HG03432 (cell line): ENCODE measurements around the gene SGMS2.

Experiments used
- ATAC-seq: cut with Tn5 transposase; IDR thresholded peaks from one replicate; pipeline ENCODE4 v1.9.1; 2021; ENCODE audit warnings: mild to moderate bottlenecking, moderate library complexity; ENCODE audit not compliant: unreplicated experiment

The SGMS2 gene

DNA sequence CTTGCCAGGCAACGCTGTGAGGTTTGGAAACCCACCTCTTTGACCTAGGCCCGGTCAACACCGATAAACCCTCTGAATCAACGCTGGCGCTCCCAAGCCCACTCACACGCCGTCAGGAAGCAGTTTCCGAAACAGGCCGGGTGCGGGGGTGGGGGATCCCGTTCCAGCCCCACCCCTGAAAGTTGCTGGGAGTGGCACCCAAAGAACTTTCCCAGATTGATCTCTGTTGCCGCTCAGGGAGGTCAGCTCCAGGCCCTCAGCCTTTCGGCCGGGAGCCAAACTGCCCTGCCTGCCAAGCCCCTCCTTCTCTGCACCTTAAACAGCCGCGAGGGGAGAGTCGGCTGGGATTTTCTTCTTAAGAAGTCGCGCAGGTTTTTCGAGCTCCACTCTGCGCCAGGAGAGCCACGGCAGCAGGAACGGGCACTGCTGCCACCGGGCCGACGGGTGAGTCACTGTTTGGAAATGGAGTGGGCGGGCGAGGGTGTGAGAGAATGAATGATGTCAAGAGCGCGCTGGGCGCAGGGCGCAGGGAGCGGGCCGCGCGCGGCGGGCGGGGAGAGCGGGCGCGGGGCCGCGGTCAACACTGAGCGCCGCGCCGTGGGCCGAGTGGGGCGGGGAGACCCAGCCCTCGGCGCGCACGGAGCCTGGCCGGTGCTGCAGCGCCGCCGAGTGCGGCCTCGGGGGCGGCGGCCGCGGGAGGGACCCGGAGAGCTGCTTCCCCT is at the start of gene SGMS2:
TSS of gene SGMS2 (plus strand) at position 583 of the 722 bp plus-strand sequence. CDS start 70,622 bp downstream, outside the sequence.
- peak; percentile 78 for ATAC-seq

DNA sequence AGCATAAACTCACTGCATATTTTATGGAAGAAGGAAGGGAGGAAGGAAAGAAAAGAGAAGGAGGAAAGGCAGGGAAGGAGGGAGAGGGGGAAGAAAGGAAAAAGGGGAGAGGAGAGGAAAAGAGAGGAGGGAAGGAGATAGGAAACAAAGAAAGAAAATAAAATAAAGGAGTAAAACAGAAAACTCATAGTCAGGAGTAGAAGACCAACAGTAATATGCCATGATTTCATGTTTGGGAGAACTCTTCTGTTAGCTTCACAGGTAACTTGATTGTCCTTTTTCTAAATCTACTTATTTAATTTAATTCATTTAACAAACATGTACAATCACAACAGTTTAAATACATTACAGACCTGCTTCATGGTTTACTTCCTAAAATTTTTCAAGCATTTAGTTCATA is 46.8 kb upstream of the SGMS2 start:
- ATAC-seq: no peak

DNA sequence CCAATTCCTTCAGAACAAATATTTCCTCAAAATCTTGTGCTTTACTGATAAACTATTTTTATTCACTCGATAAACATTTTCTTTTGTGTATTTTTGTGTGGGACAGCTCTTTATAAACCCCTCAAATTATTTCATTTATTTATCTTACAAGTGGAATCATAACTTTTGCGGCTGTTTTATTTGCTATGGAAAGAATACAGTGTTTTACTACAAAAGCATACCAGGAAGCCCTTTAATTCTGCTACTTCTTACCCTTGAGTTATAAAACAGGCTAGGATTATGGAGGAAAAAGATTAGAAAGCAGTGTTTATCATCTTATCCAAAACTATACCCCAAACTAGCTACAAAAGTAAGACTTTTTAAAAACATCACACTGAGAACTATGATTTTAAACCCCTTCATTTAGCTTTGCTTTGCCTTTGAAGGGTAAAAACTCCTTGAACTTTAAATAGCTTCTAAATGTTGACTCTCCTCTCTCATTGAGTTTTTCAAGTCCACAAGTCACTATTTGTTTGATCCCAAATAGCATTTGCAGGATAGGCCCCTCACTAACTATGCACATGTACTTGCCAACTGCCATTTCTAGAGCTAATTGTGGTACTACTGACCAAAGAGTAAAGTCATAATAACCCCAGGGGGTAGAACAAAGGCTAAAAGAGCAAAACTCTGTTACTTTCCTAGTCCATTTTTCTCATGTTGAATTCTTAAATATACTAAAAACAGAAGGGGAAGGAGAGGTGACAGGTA is 45.8 kb upstream of the SGMS2 start:
- no peak for ATAC-seq

DNA sequence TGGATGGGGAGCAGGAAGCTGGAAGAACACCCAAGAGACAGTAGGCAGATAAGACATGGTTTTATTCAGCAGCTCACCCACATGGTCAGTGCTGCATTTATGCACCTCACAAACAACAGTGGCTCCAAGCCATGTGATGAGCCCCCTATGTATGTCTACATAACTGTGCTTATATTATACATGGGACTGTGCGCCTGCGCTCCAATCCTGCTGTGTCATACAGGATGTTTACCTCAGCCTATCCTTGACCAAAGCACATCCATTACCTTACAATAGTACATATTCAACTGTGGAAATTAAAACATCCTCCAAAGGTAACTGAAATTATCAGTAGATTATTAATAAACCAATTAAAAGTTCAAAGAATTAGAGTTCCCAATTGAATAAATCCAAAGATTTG is 44.1 kb upstream of the SGMS2 start:
- no peak for ATAC-seq

DNA sequence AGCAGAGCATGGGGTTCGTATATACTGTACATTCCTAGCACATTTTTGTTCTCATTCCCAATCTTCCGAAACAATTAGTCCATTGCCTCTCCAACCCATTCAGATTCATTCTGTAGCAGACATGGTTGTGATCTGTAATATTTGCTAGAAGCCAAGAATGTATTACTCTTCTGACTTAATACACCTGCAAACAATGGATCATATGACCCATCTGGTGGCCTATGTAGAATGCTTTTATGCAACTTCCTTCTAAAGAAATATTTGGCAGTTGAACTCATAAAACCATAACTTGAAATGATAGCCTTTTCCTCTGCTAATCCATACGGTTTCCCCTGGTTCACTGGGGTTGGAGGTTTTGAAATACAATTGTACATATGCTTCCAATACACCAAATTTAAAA is 32.8 kb upstream of the SGMS2 start:
- ATAC-seq: no peak

DNA sequence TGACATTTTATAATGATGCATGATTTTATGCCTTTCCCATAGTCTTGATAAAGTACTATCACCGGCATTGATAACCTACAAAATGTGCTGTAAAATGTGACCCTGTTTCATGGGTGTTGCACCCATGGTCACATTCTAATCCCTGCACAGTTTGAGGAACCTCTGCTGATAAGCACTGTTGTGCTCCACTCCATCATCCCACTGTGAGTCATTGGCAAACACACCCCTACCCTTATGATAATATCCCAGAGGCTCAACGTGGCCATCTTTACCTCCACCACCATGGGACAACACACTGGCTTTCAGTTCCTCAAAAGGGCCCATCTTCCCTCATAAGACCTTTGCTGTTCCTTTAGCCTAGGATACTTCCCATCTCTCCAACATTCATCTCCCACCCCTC is 32.0 kb upstream of the SGMS2 start:
- ATAC-seq: no peak

DNA sequence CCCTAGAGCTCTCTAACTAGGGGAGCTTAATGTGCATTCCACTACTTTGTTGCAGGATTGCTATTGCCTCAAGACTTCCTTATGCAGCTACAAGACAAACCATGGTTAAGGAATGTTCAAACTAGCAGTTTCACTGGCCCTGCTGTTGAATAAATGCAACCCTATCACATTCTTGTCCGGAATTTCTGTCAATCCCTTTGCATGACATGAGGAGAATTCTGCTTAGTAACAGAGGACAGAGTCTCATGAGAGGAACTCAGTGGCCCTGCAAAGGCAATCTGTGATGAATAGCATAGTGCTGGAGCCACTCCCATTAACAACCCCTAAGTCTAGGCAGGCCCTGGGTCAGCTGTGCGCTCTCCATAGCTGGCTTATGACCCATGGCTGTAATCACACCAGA is 30.7 kb upstream of the SGMS2 start:
- ATAC-seq: no peak

DNA sequence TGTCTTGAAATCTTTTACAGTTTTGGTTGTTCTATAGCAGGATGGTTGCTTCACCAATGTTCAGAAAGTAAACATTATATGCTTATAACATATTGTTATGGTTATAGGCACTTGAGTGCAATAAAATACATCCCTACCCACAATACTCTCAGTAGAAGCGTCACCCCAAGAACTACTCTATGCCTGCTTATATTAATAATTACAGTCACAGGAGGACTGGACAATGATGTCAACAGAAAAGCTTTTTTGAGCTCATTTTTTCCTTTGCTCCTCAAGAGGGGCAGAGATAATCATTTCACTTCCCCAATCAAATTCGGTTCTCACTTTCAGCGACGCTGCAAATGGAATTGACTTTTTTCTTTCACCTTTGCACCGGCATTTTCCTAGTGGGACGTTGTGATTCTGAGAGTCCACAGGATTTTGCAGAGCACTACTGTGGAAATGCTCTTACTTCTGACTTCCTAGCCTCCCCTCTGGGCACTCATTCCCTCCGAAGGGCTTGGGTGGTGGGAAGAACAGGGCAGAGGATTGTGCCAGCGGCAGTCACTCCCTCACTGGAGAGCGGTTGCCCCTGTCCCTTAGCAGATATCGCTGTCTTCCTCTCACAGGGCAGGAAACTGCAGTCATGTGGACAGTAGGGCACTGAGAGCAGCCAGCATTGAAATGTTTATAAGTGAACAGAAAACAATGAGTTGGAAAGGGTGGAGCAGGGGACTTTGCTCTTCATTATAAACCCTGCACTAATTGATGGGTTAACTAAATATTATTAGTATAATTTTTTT is 24.9 kb upstream of the SGMS2 start:
- ATAC-seq: no peak

DNA sequence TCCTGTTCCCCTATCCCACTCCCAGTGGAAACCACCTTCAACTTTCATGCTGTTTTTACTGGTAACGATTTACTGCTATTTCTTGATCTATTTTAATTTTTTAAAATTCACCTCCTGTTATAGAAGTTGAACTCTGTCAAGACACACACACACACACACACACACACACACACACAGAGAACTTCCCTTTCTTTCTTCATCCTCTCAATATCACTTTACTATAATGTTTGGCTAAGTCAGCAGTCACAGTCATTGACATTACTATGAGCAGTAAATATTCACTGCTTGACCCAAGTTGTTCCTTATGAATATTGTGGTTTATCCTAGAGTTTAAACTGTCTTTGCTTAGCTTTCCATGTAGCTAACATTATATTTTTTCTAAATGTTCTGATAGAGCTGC is 24.0 kb upstream of the SGMS2 start:
- no peak for ATAC-seq

DNA sequence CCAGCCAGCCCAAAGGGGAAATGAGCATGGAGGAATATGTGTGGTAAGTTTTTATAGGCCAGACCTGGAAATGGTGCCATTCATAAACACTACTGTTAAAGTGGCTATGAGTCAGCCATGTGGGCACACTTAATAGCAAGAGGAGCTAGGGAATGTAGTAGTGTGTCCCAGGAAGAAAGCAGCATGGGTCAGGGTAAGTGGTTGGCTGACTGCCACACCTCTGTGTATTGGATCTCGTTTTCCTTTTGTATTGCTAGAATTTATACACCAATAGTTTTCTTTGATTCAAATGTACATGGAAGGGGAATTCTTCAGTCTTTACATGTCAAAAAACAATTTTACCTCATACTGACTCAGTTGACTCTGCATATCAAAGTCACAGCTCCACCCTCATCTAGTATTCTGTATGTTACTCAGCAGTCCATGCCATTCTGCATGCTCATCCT is 22.9 kb upstream of the SGMS2 start:
- no peak for ATAC-seq

DNA sequence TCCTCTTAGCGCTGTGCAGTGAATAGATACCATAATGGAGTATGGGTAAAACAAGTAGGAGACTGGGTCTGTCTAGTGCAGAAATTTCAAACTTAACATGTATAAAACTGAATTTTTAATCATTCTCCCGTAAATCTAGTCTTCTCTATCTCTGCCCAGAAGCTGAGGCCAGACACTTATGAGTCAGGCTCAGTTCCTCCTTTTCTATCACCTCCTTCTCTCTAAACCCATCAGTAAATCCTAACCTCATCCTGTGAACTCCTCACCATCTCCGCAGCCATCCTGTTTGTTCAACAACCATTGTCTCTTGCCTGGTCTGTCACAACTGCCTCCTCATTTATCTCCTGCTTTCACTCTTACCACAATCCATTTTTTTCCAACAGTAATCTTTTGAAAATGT is 19.8 kb upstream of the SGMS2 start:
- ATAC-seq: no peak

DNA sequence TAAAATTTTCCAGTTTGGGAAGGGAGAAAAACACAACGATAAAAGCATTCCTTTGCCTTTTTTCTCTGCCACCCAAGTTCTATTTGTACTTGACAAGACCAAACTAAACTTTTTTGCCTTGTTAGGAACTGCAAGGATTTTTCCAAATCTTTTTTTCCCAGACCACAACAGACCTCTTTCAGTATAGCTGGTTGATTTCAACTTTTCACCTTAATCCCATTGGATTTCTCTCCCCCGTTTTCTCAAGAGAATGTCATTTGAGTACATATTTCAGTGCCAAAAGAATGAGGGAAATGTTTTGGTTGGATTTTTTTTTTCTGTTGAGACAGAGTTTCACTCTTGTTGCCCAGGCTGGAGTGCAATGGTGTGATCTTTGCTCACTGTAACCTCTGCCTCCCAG is 18.5 kb upstream of the SGMS2 start:
- ATAC-seq: no peak

DNA sequence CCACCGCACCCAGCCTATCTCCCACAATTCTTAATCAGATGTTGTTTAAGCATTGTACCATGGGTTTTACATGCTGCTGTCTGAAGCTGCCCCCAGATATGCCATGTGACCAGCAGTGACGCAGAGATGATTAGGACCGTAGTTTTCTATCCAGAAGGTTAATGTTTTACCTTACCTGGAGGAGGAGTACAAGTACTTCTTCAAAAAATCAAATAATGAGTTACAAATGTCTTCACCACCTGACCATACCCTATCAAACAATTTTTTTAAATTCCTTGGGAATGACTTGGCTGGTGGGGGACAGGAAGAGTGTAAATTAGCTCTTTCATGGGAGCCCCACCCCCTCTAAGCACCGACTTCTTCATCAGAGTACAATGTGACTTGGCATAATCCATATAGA is 16.2 kb upstream of the SGMS2 start:
- no peak for ATAC-seq

DNA sequence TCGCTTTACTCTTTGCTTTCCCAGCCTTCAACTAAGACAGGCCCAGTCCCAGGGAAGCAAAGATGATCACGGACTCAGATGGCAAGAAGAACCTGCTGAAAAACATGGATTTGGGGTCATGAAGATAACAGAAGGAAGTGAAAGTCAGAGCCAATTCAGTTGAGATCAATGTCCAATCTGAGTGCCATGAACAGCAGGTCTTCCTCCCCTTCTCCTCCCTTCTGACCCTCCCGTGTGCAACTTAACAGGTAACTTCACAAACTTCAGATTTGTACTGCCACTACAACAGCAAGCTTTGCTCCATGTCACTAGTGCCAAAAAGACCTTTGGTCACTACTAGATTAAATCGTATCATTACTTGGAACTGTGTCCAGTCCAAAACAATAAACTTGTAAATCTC is 15.5 kb upstream of the SGMS2 start:
- no peak for ATAC-seq

DNA sequence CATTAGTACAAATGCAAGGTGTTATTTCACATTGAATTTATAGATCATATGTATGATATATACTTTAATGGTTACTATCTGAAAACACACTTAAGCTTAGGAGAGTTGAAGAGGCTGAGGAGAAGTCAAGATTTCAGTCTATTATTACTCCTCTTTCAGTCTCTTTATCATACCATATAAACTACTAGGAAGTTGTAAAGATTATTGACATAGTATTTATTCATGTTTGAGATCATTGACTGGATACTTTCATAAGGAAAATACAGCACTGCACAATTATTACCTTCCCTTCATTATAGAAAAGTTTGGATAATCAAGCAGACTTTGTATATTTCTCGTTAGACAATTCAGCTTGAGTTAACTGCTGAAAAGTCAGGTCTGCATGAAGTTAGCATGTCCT is 10.0 kb upstream of the SGMS2 start:
- ATAC-seq: no peak

DNA sequence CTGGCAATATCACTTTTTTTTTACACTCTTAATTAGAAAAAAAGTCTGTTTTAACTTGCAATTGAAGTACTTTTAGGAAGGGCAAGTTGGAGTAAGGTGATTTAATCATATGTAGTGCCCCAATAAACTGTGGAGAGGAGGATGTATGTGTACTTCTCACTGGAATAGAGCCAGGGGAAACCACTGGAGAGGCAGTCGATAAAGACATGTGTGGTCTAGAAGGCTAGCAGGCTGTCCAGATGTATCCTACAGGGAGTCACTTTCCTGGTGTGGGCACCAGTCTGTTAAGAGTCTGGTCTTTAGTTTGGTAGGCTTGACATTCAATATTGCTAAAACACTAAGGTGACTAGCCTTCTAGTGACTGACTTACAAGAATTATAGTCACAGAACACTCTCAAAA is 9.6 kb upstream of the SGMS2 start:
- ATAC-seq: no peak

DNA sequence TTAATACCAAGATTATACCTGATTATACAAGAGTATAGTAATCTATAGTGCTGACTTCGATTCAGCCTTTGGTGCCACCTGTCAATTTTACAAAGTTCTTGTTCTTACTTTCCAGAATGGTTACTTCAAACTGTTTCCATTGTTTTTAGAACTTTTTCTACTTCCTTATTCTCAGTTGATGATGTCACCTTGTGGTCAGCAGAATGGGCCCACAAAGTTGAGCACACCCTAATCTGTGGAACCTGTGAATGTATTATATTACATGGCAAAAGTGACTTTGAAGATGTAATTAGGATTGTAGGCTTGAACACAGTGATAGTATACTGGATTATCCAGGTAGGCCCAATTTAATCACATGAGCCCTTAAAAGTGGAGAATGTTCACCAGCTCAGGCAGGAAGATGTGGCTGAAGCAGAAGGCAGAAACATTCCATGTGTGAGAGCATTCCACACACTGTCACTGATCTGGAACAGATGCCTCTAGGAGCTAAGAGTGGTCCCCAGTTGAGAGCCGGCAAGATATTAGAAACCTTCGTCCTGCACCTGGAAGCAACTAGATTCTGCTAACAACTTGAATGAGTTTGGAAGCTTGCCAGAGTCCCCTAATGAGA is 6.3 kb upstream of the SGMS2 start:
- ATAC-seq: peak; percentile 63

DNA sequence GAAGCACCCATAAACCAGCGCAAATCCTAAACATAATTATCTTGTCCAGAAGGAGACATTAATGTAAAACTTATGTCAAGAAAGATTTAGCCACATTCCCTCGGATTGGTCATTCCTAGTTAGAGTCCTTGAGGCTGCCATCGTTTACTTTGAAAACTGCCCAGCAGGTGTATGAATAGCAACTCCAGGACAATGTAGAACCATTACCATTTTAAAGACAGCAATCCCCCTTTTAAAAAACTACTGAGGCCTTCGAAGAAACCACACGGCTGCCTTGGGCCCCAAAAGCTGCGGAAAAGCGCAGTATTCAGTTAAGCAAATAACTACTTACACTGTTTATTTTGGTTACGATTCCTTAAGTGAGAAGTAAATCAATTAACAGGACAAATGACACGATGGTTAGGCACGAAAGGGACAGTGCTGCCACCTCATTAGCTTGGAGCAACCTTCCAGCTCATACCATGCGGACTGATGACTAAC is 822 bp upstream of the SGMS2 start:
- no peak for ATAC-seq

DNA sequence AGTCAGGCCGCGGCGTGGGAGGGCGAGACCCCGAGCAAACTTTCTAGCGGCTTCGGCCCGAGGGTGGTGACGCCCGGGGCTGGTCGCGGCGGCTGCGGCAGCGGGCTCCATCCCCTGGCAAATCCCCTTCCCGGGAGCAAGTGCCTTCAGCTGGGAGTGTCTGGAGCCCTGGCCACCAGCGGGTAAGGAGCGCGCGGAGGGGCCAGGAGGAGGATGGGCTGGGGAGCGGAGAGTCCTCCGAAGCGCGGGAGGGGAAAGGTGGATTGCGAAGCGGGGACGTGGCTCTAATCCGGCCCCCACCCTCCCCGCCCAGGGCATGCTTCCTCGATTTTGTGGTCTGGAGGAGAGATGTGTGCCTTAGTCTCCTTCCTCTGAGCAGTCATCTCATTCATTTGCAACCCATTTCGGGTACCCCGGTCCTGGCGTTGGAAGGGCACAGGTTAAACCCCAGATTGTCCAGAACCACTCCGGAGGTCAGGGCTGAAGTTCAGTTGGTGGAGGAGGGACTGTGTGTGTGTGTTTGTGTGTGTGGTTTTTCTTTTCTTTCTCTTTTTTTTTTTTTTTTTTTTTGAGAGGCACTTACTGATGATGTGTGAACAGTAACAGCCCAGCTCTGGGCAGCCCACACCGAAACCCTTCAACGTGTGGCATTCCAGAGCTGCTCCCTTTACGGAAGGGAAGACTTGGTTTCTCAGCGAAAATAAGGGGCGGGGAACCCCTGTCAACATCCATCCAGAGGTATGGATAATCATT is 516 bp downstream of the SGMS2 start:
- ATAC-seq: peak; percentile 49

DNA sequence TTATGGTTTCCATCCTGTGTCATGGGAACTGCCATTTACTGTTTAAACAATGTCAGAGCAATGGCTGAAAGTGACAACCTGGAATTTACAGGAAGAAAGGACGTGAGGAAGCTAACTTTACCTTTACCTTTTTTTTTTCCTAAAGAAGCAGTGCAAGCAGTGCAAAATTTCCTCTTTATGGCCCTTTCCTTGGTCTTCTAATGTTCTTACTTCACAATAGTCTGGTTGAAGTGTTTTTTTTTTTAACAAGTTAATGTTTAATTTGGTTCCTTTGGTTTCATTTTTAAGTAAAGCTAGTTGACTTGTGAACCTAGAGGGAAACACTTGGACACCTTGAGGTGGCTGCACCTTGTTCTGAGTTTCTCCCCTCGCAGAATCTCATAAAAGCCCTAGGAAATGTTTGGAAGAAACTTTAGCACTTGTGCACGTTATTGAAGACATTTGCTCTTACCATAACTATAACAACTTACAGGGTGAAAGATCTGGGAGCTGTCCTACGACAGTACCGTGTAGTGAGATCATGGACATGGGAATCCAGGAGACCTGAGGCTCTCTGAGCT is 1.8 kb downstream of the SGMS2 start:
- ATAC-seq: no peak
